ENCODE results near the gene ZNF260. TPM values are rescaled to one million over a fixed set of nuclear protein-coding genes. Genes with fewer than 3 reads are reported as not detected.

The ZNF260 gene
- total and polyA plus RNA-seq, 2 of the 13 experiments (the other 11 are each of a cell fraction or from before 2014, with no cell fraction given), result 2.8 to 10.5 TPM

- TF ChIP-seq, protein P1, sequence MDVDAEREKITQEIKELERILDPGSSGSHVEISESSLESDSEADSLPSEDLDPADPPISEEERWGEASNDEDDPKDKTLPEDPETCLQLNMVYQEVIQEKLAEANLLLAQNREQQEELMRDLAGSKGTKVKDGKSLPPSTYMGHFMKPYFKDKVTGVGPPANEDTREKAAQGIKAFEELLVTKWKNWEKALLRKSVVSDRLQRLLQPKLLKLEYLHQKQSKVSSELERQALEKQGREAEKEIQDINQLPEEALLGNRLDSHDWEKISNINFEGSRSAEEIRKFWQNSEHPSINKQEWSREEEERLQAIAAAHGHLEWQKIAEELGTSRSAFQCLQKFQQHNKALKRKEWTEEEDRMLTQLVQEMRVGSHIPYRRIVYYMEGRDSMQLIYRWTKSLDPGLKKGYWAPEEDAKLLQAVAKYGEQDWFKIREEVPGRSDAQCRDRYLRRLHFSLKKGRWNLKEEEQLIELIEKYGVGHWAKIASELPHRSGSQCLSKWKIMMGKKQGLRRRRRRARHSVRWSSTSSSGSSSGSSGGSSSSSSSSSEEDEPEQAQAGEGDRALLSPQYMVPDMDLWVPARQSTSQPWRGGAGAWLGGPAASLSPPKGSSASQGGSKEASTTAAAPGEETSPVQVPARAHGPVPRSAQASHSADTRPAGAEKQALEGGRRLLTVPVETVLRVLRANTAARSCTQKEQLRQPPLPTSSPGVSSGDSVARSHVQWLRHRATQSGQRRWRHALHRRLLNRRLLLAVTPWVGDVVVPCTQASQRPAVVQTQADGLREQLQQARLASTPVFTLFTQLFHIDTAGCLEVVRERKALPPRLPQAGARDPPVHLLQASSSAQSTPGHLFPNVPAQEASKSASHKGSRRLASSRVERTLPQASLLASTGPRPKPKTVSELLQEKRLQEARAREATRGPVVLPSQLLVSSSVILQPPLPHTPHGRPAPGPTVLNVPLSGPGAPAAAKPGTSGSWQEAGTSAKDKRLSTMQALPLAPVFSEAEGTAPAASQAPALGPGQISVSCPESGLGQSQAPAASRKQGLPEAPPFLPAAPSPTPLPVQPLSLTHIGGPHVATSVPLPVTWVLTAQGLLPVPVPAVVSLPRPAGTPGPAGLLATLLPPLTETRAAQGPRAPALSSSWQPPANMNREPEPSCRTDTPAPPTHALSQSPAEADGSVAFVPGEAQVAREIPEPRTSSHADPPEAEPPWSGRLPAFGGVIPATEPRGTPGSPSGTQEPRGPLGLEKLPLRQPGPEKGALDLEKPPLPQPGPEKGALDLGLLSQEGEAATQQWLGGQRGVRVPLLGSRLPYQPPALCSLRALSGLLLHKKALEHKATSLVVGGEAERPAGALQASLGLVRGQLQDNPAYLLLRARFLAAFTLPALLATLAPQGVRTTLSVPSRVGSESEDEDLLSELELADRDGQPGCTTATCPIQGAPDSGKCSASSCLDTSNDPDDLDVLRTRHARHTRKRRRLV (CRISPR knock-in tag; IDR thresholded peaks at IDR 0.05), result no peak
- no peak for TF ChIP-seq TP53 (CRISPR knock-in tag; conservative IDR thresholded peaks at IDR 0.05)
- TF ChIP-seq RAD21 (CRISPR knock-in tag; IDR thresholded peaks at IDR 0.05), result peak; percentile 50
- TF ChIP-seq NONO (IDR thresholded peaks at IDR 0.05), result no peak
- TF ChIP-seq NONO (CRISPR knock-in tag; conservative IDR thresholded peaks at IDR 0.05), result peak; percentile 88
- TF ChIP-seq KDM5B (CRISPR knock-in tag; IDR thresholded peaks at IDR 0.05; ENCODE audit: borderline replicate concordance), result peak; percentile 67; the same call in 1 of the 2 replicates
- peak; percentile 63; the same call in 1 of the 2 replicates for TF ChIP-seq CENPT (CRISPR knock-in tag; IDR thresholded peaks at IDR 0.05; ENCODE audit: low read depth)
- no peak for TF ChIP-seq TERF1 (CRISPR knock-in tag; IDR thresholded peaks at IDR 0.05)
- TF ChIP-seq ZNF646 (CRISPR knock-in tag; IDR thresholded peaks at IDR 0.05), result no peak; the same call in 1 of the 2 replicates
- peak; percentile 78; the same call in 1 of the 2 replicates for TF ChIP-seq BCL3 (CRISPR knock-in tag; IDR thresholded peaks at IDR 0.05)
- peak; percentile 84 for TF ChIP-seq ZNF296 (CRISPR knock-in tag; conservative IDR thresholded peaks at IDR 0.05)
- TF ChIP-seq, protein P2, sequence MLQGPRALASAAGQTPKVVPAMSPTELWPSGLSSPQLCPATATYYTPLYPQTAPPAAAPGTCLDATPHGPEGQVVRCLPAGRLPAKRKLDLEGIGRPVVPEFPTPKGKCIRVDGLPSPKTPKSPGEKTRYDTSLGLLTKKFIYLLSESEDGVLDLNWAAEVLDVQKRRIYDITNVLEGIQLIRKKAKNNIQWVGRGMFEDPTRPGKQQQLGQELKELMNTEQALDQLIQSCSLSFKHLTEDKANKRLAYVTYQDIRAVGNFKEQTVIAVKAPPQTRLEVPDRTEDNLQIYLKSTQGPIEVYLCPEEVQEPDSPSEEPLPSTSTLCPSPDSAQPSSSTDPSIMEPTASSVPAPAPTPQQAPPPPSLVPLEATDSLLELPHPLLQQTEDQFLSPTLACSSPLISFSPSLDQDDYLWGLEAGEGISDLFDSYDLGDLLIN (CRISPR knock-in tag; IDR thresholded peaks at IDR 0.05; ENCODE audit: borderline replicate concordance), result no peak
Observed at GRCh38 chr19:36573020-36573894, 45.2 kb upstream of the ZNF260 start, which contains the start of gene ZNF529 (continued).

Data from HepG2 (cell line).